ENCODE data around the gene AQP2. TPM values are rescaled to one million over a fixed set of nuclear protein-coding genes. Genes with fewer than 3 reads are reported as not detected.

Gene AQP2
- not detected in 2 replicates for total RNA-seq (2016; rRNA removed; fragmentation: Illumina TruSeq; extraction: Trizol)
- total RNA-seq (2016; cell fraction: cytosol; rRNA removed; fragmentation: Illumina TruSeq; extraction: Trizol; ENCODE audit: low read depth) = not detected in 2 replicates
- not detected in 2 replicates for total RNA-seq (2016; cell fraction: insoluble cytoplasmic fraction; rRNA removed; fragmentation: Illumina TruSeq; extraction: Trizol)
- not detected in 2 replicates for total RNA-seq (2016; cell fraction: membrane; rRNA removed; fragmentation: Illumina TruSeq; extraction: Trizol)
- total RNA-seq (2016; cell fraction: nucleus; rRNA removed; fragmentation: Illumina TruSeq; extraction: Trizol) = not detected in 2 replicates
- polyA plus RNA-seq (2011; rRNA removed) = not detected in 2 replicates
- not detected in 2 replicates for polyA plus RNA-seq (2011; cell fraction: cytosol; rRNA removed)
- not detected in 2 replicates for polyA plus RNA-seq (2011; cell fraction: nucleus; rRNA removed)
- polyA plus RNA-seq (2012) = not detected in 2 replicates
- not detected in 2 replicates for polyA plus RNA-seq (2016; cell fraction: cytosol; fragmentation: Illumina TruSeq; extraction: Trizol; ENCODE audit: low read depth)
- polyA plus RNA-seq (2016; cell fraction: insoluble cytoplasmic fraction; fragmentation: Illumina TruSeq; extraction: Trizol; ENCODE audit: low read depth) = not detected in 2 replicates
- polyA plus RNA-seq (2016; cell fraction: membrane; fragmentation: Illumina TruSeq; extraction: Trizol; ENCODE audit: low read depth) = not detected in 2 replicates
- not detected in 2 replicates for polyA plus RNA-seq (2016; cell fraction: nucleus; fragmentation: Illumina TruSeq; extraction: Trizol; ENCODE audit: insufficient read depth, low read depth)
- polyA minus RNA-seq (2011; rRNA and poly(A)+ RNA removed; ENCODE audit: low replicate concordance) = not detected in 2 replicates
- polyA minus RNA-seq (2011; cell fraction: cytosol; rRNA and poly(A)+ RNA removed) = not detected in 2 replicates
- polyA minus RNA-seq (2011; cell fraction: nucleus; rRNA and poly(A)+ RNA removed) = not detected in 2 replicates
- Bru-seq, nascent RNA = not detected
- not detected for BruChase-seq, experiment 1, labeled RNA remaining after a 6-hour chase
- BruChase-seq, experiment 2, labeled RNA remaining after a 2-hour chase = not detected
- long read RNA-seq, experiment 1 = 0 reads
- long read RNA-seq, experiment 2 = 0 reads

GRCh38 chr12:49950273-49951251 lies at the start of gene AQP2:
Gene AQP2, plus strand, starts transcription at chr12:49950737. Its CDS starts 94 bp downstream, at chr12:49950831.
- POLR2A ChIA-PET = no interaction called here
- H3K9me3 ChIP-seq (ENCODE audit: low read length) = no peaks in the 10 kb centered on the region
- 0 out of 2 replicates have a peak, but pooled peaks cover 5% of the 10 kb centered on the region for H3K4me1 ChIP-seq (ENCODE audit: insufficient read depth, low read length)
- peaks cover 7 to 27% of the 10 kb centered on the region in 2 experiments; a peak in 3 of 5 replicates for H3K27me3 ChIP-seq (ENCODE audit: control insufficient read depth in 1 of 2, insufficient read depth in 2 of 2, low read length in 2 of 2)
- H3K9ac ChIP-seq (ENCODE audit: insufficient read depth, low read depth, low read length) = no peak within 1 kb of the TSS
- no TSS peak for BruUV-seq (replicated peaks)
- no peak within 1 kb of the TSS for H2AFZ ChIP-seq (ENCODE audit: low read length)
- FAIRE-seq (no peak), DNase-seq (ENCODE audit: low spot score) (no peak), ATAC-seq (no peak)
- H3K4me3 ChIP-seq (replicated peaks in 1 of 3; ENCODE audit: insufficient read depth in 1 of 3, low read depth in 2 of 3, low read length in 3 of 3) = no peak within 1 kb of the TSS
- no peak for TF ChIP-seq SMARCE1 (IDR thresholded peaks at IDR 0.05; ENCODE audit: borderline replicate concordance)
- no peak for TF ChIP-seq ZNF607 (CRISPR knock-in tag; IDR thresholded peaks at IDR 0.05; ENCODE audit: borderline replicate concordance)
- no peak for TF ChIP-seq FOSL1 (CRISPR knock-in tag; IDR thresholded peaks at IDR 0.05; ENCODE audit: borderline replicate concordance)
- no peak for TF ChIP-seq YEATS2 (CRISPR knock-in tag; IDR thresholded peaks at IDR 0.05; ENCODE audit: borderline replicate concordance)
- TF ChIP-seq ZSCAN12 (CRISPR knock-in tag; IDR thresholded peaks at IDR 0.05) = no peak
- TF ChIP-seq, protein P1, sequence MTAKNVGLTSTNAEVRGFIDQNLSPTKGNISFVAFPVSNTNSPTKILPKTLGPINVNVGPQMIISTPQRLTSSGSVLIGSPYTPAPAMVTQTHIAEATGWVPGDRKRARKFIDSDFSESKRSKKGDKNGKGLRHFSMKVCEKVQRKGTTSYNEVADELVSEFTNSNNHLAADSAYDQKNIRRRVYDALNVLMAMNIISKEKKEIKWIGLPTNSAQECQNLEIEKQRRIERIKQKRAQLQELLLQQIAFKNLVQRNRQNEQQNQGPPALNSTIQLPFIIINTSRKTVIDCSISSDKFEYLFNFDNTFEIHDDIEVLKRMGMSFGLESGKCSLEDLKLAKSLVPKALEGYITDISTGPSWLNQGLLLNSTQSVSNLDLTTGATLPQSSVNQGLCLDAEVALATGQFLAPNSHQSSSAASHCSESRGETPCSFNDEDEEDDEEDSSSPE (CRISPR knock-in tag; IDR thresholded peaks at IDR 0.05) = no peak
- no peak for TF ChIP-seq ZNF382 (CRISPR knock-in tag; IDR thresholded peaks at IDR 0.05; ENCODE audit: borderline replicate concordance)
- TF ChIP-seq SAP130 (CRISPR knock-in tag; IDR thresholded peaks at IDR 0.05; ENCODE audit: low read depth) = no peak
- TF ChIP-seq IRF2 (CRISPR knock-in tag; IDR thresholded peaks at IDR 0.05) = no peak
- TF ChIP-seq IKZF5 (CRISPR knock-in tag; IDR thresholded peaks at IDR 0.05) = no peak
- TF ChIP-seq SCMH1 (CRISPR knock-in tag; IDR thresholded peaks at IDR 0.05; ENCODE audit: borderline replicate concordance) = no peak
- TF ChIP-seq ZNF562 (CRISPR knock-in tag; IDR thresholded peaks at IDR 0.05; ENCODE audit: borderline replicate concordance) = no peak
- no peak for TF ChIP-seq ZNF383 (CRISPR knock-in tag; IDR thresholded peaks at IDR 0.05; ENCODE audit: borderline replicate concordance)
- no peak for TF ChIP-seq RBM22 (optimal IDR thresholded peaks at IDR 0.05; ENCODE audit: low read length)
- H3K27ac ChIP-seq (ENCODE audit: extremely low read length, insufficient read depth, low read length) = no peak within 1 kb of the TSS
- 48% methylated on average over 20 of the region's 32 CpGs for WGBS (ENCODE audit: low lambda C conversion rate)
- intact Hi-C loops (cut with micrococcal nuclease; ENCODE audit: unreplicated experiment) (no loop called here), in situ Hi-C loops (cut with HindIII; ENCODE audit: extremely low pct_ligation_motif_present, low pct_unique_long_range_greater_than_20kb) (no loop called here)
- no peak within 1 kb of the TSS for H3K4me2 ChIP-seq (ENCODE audit: low read depth, low read length)
- no peaks in the 10 kb centered on the region for H3K79me2 ChIP-seq (ENCODE audit: insufficient read depth, low read length)
- H3K36me3 ChIP-seq (replicated peaks in 1 of 2; ENCODE audit: control insufficient read depth in 1 of 2, insufficient read depth in 2 of 2, low read length in 2 of 2) = no peaks in the 10 kb centered on the region
- CTCF ChIA-PET (ENCODE audit: low intra/inter-chr PET ratio, low total read pairs) = no interaction called here
- H4K20me1 ChIP-seq (ENCODE audit: insufficient read depth, low read length) = no peaks in the 10 kb centered on the region

Data from HepG2 (cell line).